ENCODE data around the gene HOXA13.

GRCh38 chr7:27161214-27161720, 38.6 kb downstream of the HOXA13 start:
- TF ChIP-seq POLR2A (IDR thresholded peaks at IDR 0.05) = no peak
- TF ChIP-seq EP300 (IDR thresholded peaks at IDR 0.05) = no peak
- peak in 1 of 7 experiments; percentile 46 for TF ChIP-seq CTCF (IDR thresholded peaks at IDR 0.05)

Measured in stomach (tissue), 4 donors.